Measurements from ENCODE around the gene OLFM1. TPM values are rescaled to one million over a fixed set of nuclear protein-coding genes. Genes with fewer than 3 reads are reported as not detected.

OLFM1 gene
- total RNA-seq, 1 experiment from 2014 or later: 35.0 TPM

- Histone ChIP-seq H3K27me3 (replicated peaks) (0 out of 2 replicates have a peak, but pooled peaks cover 3% of the 10 kb centered on the region), H3K4me3 (no peak overlapping the region), H3K27ac (no peak overlapping the region), H3K36me3 (no peaks in the 10 kb centered on the region), H3K4me1 (replicated peaks) (no peaks in the 10 kb centered on the region), H3K9me3 (replicated peaks) (no peaks in the 10 kb centered on the region)
- DNase-seq (ENCODE audit: low read depth in 1 of 2, low spot score in 2 of 2): no peak
These were observed 77.7 kb downstream of the OLFM1 start for GRCh38 chr9:135165003-135165711.

GRCh38 chr9:135165756-135166519 lies 78.5 kb downstream of the OLFM1 start:
- Histone ChIP-seq H3K4me1 (replicated peaks) (no peaks in the 10 kb centered on the region), H3K27ac (no peak overlapping the region), H3K36me3 (no peaks in the 10 kb centered on the region), H3K27me3 (replicated peaks) (0 out of 2 replicates have a peak, but pooled peaks cover 3% of the 10 kb centered on the region), H3K4me3 (no peak overlapping the region), H3K9me3 (replicated peaks) (no peaks in the 10 kb centered on the region)
- DNase-seq (ENCODE audit: low read depth in 1 of 2, low spot score in 2 of 2): no peak

DNA sequence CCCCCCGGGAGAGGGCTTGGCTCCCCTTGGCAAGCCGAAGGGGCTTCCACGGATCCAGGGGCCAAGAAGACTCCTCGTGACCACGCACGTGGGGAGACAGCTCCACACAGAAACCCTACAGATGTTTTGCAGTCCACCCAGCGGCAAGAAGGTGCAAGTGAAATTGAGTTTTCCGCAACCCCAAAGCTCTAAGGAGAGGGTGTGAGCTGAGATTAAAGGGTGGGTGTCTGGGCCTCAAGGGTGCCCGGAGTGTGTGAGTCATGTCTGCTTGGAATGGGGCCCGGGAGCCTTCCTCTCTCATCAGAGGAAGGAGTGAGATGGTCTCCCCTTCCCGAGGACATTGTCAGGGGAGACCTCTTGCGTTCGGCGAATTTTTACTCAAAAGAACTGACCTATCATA lies 79.1 kb downstream of the OLFM1 start:
- Histone ChIP-seq H3K4me3 (no peak overlapping the region), H3K4me1 (replicated peaks) (no peaks in the 10 kb centered on the region), H3K27me3 (replicated peaks) (0 out of 2 replicates have a peak, but pooled peaks cover 3% of the 10 kb centered on the region), H3K27ac (no peak overlapping the region), H3K9me3 (replicated peaks) (no peaks in the 10 kb centered on the region), H3K36me3 (no peaks in the 10 kb centered on the region)
- no peak for DNase-seq (ENCODE audit: low read depth in 1 of 2, low spot score in 2 of 2)

DNA sequence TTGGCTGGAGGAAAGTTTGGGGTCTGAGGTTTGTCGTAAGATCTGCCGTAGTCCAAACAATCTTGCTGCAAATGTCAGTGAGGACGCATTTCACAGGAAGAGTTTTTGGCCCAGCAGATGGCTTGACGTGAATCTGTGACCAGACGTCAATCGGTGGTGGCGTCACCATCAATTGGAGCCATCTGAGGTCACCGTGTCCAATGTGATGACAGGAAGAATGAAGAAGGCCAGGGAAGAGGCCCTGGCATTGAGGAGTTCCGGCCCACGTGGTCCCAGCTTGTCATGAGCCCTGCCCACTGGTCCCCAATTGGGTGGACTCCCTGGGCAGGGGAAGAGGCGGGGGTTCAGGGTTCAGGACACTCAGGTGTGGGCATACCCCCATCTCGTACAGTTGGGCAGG lies 79.9 kb downstream of the OLFM1 start:
- Histone ChIP-seq H3K36me3 (no peaks in the 10 kb centered on the region), H3K27me3 (replicated peaks) (0 out of 2 replicates have a peak, but pooled peaks cover 3% of the 10 kb centered on the region), H3K9me3 (replicated peaks) (no peaks in the 10 kb centered on the region), H3K27ac (no peak overlapping the region), H3K4me1 (replicated peaks) (no peaks in the 10 kb centered on the region), H3K4me3 (no peak overlapping the region)
- DNase-seq (ENCODE audit: low read depth in 1 of 2, low spot score in 2 of 2): no peak

GRCh38 chr9:135167849-135168655 lies 80.6 kb downstream of the OLFM1 start:
- no peak overlapping the region for H3K27ac ChIP-seq
- DNase-seq (ENCODE audit: low read depth in 1 of 2, low spot score in 2 of 2): no peak

DNA sequence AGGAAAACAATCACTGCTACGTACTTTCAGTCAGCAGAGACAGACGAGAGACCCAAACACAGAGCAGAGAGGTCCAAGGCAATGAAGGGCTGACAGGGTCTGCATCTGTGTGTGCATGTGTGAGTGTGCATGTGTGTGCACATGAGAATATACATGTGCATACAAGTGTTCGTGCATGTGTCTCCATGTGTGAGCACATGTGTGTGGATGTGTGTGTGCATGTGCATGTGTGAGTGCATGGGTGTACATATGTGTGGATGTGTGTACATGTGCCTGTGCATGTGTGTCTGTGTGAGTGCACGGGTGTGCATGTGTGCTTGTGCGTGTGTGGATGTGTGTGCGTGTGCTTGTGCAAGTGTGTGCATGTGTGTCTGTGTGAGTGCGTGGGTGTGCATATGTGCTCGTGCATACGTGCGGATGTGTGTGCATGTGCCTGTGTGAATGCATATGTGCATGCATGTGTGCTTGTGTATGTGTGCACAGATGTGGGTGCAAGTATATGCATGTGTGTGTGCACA lies 82.3 kb downstream of the OLFM1 start:
- no peaks in the 10 kb centered on the region for H3K4me1 ChIP-seq (replicated peaks)
- DNase-seq (ENCODE audit: low read depth in 1 of 2, low spot score in 2 of 2): no peak
- H3K27ac ChIP-seq: no peak overlapping the region
- H3K27me3 ChIP-seq (replicated peaks): no peaks in the 10 kb centered on the region
- no peak overlapping the region for H3K4me3 ChIP-seq
- no peaks in the 10 kb centered on the region for H3K9me3 ChIP-seq (replicated peaks)
- no peaks in the 10 kb centered on the region for H3K36me3 ChIP-seq

More at GRCh38 chr9:135167849-135168655, 80.6 kb downstream of the OLFM1 start:
- H3K27me3 ChIP-seq (replicated peaks): 0 out of 2 replicates have a peak, but pooled peaks cover 3% of the 10 kb centered on the region
- no peaks in the 10 kb centered on the region for H3K9me3 ChIP-seq (replicated peaks)
- no peaks in the 10 kb centered on the region for H3K36me3 ChIP-seq
- H3K4me1 ChIP-seq (replicated peaks): no peaks in the 10 kb centered on the region
- no peak overlapping the region for H3K4me3 ChIP-seq

DNA sequence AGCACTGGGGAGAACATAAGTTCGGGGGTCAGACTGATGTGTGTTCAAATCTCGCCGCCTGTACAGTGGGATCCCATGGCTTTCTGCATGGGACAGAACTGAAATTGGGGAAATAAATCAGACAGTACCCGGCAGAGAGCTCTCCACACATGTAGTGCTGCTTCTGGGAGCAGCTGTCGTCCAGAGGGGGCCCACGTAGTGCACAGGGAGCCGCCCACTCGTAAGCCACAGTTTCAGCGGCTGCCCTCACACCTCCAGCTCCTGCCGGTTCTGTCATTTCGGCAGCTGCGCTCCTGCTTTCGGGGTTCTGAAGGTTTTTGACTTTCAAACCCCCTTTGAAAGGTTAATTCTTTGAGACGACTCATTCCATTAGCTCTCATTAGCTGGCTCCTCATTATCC lies 83.1 kb downstream of the OLFM1 start:
- H3K4me1 ChIP-seq (replicated peaks): no peaks in the 10 kb centered on the region
- H3K9me3 ChIP-seq (replicated peaks): no peaks in the 10 kb centered on the region
- H3K36me3 ChIP-seq: no peaks in the 10 kb centered on the region
- no peak overlapping the region for H3K27ac ChIP-seq
- no peak for DNase-seq (ENCODE audit: low read depth in 1 of 2, low spot score in 2 of 2)
- H3K4me3 ChIP-seq: no peak overlapping the region
- no peaks in the 10 kb centered on the region for H3K27me3 ChIP-seq (replicated peaks)

Other genes with a start within 250 kb of the OLFM1 start
- not detected in 2 replicates for gene FCN2, start 206.9 kb upstream of the OLFM1 start, total RNA-seq (2014; rRNA removed; shearing (Covaris generic))
- gene FCN1, start 169.8 kb upstream of the OLFM1 start, total RNA-seq (2014; rRNA removed; shearing (Covaris generic)): not detected in 2 replicates